GM21360 (cell line): ENCODE measurements around the gene UGCG.
"Not testable (repeated sequence)": the region's sequence is repeated elsewhere in the genome, so short reads cannot be mapped to it uniquely, and the experiment has no call there.

Experiments
- ATAC-seq: cut with Tn5 transposase; IDR thresholded peaks from one replicate; pipeline ENCODE4 v1.9.1; 2021; ENCODE audit warnings: mild to moderate bottlenecking, moderate library complexity; ENCODE audit not compliant: unreplicated experiment

Gene UGCG

GRCh38 chr9:111917201-111917600, 20.6 kb downstream of the UGCG start:
- ATAC-seq, result no peak

- ATAC-seq, result no peak
These were observed 21.4 kb downstream of the UGCG start for GRCh38 chr9:111917980-111918379.

DNA sequence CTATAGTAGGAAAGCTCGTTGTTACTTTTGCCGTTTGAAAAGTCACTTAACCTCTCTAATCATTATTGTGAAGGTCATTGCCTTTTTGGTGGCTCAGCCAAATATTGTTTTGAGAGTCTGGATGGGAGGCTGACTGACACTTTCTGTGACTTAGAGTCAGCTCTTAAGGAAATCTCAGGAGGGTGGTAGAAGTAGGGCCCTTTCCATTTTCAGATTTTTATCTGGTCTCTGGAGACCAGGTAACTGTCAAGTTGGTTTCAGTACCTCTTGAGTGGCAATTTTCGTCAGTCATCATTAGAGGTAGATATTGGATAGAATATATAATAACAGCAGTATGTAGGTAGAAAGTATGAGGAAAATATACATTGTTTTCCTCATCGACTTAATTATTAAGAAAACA, 23.3 kb downstream of the UGCG start:
- no peak for ATAC-seq

- no peak for ATAC-seq
These were observed 23.9 kb downstream of the UGCG start for GRCh38 chr9:111920531-111920930.

DNA sequence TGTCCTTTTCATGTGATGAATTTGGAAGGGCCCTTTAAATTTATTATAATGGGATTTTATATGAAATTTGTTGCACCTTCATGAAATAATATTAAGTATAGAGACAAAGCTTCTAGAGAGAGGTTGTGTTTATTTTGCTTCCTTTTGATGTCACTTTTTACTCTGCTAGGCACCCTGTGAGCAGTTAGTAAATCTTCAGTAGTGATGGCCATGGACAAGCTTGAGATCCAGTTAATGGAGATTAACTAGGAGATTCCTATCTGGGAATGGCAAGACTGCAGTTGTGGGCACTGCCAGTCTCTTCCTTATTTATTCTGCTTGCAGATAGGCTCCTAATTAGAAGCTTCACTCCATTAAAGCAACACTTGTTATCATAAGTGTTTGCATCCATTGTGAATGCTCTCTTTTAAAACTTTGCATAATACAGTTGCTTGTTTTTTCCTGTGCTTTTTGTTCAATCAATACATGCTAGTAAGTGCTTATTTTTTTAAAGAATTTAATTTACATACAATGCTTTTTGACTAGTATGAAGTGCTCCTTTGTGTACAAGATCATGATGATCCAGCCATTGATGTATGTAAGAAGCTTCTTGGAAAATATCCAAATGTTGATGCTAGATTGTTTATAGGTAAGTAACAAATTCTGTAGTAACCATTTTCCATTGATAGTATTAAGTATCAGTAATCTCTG, 25.9 kb downstream of the UGCG start:
- ATAC-seq, result no peak

- ATAC-seq, result no peak
These were observed 27.7 kb downstream of the UGCG start for GRCh38 chr9:111924281-111924680.

DNA sequence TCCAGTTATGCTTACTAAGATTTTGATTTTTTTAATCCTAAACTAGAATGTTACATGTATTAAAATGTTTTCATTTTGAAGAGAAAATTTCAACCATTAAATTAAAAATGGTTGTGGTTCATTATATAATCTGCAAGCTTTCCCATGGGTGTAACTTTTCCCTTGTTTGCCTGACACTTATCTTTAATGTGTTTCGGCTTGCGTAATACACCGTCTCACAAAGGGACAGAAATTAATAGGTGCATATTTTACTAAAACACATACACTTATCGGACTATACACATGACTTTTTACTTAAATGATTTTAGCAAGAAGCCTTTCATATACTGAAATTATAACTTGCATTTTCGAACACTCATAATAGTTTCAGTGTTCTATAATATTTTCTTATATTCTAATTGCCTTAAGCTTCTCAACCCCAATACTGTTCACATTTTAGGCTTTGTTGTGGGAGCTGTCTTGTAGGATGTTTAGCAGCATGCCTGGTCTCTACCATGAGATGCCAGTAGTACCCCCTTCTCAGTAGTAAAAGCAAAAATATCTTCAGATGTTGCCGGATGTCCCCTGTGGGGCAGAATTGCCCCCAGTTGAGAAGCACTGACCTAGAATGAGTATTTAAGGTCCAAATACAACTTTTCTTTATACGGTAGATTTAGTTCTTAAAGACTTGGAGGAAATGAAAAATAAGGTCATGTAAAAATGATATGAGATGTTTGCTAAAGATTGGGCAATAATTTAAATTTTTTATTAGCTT, 28.6 kb downstream of the UGCG start:
- no peak for ATAC-seq

GRCh38 chr9:111925784-111926183, 29.2 kb downstream of the UGCG start:
- no peak for ATAC-seq

DNA sequence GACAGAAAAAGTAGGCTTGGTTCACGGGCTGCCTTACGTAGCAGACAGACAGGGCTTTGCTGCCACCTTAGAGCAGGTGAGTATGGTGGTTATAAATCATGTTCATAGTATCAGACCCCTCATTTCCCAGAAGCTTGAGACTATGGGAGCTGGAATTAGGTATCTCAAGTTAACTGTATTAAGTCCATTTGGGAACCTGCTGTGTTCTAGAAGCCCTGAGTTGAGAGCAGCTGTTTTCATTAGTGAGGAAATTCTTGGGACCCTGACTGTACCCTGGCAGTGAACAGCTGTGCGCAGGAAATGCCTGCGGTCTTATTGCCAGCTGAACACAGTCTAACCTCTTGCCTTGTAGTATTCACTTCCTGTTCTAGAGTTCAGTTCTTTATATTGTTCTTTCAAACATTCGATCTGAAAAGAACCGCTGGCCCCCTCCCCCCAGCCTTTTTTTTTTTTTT, 29.8 kb downstream of the UGCG start:
- ATAC-seq, result peak; percentile 97

- ATAC-seq, result no peak
These were observed 31.7 kb downstream of the UGCG start for GRCh38 chr9:111928359-111928720.

DNA sequence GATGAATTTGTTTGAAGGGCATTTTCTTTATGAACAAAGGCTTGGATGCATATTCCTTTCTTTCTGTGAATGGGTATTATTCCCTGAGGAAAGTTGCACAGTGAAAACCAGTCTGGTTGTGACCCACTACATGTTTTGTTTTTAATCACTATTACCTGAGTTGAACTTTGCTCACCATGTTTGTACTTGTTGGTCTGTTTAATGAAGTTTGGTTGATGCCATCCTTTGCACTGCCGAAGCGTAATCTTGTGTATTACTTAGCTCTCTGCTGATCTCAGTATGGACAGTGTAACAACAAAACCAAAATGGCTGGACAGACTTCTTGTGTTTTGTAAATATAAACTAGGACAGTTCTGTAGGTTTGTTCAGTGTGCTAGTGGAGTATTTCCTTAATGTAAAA, 38.1 kb downstream of the UGCG start:
- no peak for ATAC-seq

- no peak for ATAC-seq
These were observed 39.8 kb downstream of the UGCG start for GRCh38 chr9:111936391-111936790.

- no peak for ATAC-seq
These were observed 40.7 kb downstream of the UGCG start for GRCh38 chr9:111937301-111937700.

DNA sequence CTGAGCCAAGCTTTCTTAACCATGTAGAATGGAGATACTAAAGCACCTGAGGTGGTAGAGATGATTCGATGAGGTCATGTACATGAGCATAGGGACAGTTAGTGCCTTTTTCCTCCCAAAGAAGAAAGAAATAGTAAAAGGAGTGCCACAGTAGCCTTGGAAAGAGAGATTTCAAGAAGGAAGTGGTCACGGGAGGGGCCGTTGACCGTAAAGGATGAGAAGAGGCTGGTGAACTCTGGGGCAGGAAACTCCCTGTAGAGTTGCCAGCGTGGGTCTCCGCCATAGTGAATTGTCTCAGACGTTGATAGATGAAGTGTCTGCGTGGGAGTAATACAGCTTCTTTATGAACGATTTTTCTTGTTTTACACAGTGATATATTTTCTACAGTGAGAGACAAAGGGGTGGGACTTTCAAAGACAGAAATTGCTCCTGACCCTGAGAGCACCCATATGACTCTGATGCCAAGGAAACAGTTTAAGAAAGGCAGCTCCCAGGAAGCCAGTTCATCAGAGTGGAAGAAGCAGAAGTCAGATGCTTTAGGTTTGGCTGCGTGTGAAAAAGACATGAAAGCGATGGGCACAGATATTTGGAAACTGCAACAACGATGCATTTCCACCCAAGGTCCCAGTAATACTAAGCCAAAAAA, 41.3 kb downstream of the UGCG start:
- ATAC-seq, result peak; percentile 80

DNA sequence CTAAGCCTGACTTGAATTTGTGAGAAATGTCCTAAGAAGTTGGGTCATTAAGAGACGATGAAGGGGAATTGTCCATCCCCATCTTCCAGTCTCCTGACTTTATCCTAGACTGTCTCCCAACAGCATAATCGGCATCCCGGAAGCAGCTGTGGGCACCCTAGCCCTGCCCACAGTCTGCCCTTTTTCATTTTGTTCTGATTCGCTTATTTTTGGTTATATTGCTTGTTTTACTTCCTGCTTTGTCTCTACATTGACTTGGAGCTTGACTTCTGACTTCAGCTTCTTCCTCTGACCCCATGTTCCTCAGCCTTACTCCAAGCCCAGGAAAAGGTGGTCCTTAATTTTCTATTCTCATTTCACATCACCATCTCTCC, 41.8 kb downstream of the UGCG start:
- no peak for ATAC-seq

GRCh38 chr9:111939322-111939721, 42.7 kb downstream of the UGCG start:
- no peak for ATAC-seq

GRCh38 chr9:111940697-111941096, 44.1 kb downstream of the UGCG start:
- no peak for ATAC-seq

- ATAC-seq, result no peak
These were observed 46.6 kb downstream of the UGCG start for GRCh38 chr9:111943200-111943599.

DNA sequence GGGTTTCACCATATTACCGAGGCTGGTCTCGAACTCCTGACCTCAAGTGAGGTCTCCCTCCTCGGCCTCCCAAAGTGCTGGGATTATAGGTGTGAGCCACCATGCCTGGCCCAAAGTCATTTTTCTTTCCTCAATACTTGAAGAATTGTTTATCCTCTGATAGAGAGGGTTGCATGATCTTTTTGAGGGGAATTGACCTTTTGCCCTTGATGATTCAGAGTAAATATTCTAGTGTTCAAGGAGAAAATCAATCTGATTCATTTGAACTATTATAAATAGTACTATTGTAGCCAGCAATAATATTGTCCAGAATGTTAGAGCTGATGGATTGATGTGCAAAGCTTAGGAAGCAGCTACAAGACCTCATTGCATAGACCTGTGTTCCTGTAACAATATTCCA, 47.1 kb downstream of the UGCG start:
- no peak for ATAC-seq

GRCh38 chr9:111944241-111944866, 47.7 kb downstream of the UGCG start:
- ATAC-seq, result no peak

DNA sequence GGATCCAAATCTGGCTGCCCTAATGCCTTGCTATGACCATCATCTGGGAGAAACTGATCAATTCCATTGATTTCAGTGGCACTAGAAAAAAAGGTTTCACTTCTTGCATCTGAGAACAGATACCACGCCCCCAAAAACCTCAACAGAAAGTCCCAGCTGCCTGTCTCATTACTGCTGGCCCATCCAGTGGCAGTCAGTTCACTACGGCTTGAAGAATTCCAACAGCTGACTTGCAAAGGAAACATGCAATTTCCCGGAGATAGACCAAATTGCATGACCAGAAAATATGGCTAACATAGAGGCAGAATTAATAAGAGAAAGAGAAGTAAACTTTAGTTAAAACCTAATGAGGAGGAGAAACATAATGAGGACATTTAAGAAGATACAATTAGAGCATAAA, 48.6 kb downstream of the UGCG start:
- peak; percentile 85 for ATAC-seq

- not testable (repeated sequence) for ATAC-seq
These were observed 51.5 kb downstream of the UGCG start for GRCh38 chr9:111948109-111948508.
